NCI-H748 (cell line): ENCODE data around the gene CCDC9B.
A peak's percentile ranks its signal among the peaks of the same experiment; 100 is the strongest.

ENCODE experiments used
- DNase-seq: peaks from one replicate; lab custom pipeline; 2025; ENCODE audit not compliant: unreplicated experiment; lab: John Stamatoyannopoulos, UW

The CCDC9B gene

GRCh38 chr15:40293006-40293405, 47.7 kb downstream of the CCDC9B start:
- DNase-seq: no peak

- DNase-seq: no peak
These were observed 48.5 kb downstream of the CCDC9B start for GRCh38 chr15:40292246-40292645.

GRCh38 chr15:40290918-40291574, 49.7 kb downstream of the CCDC9B start:
- peak; percentile 67 for DNase-seq

- DNase-seq: no peak
These were observed 50.2 kb downstream of the CCDC9B start for GRCh38 chr15:40290545-40290917.

- no peak for DNase-seq
These were observed 51.5 kb downstream of the CCDC9B start for GRCh38 chr15:40289140-40289775.

- DNase-seq: no peak
These were observed 52.8 kb downstream of the CCDC9B start for GRCh38 chr15:40287968-40288367.

GRCh38 chr15:40287505-40287904, 53.2 kb downstream of the CCDC9B start:
- no peak for DNase-seq

- DNase-seq: no peak
These were observed 53.9 kb downstream of the CCDC9B start for GRCh38 chr15:40286794-40287193.

GRCh38 chr15:40286061-40286532, 54.6 kb downstream of the CCDC9B start:
- no peak for DNase-seq

- no peak for DNase-seq
These were observed 55.2 kb downstream of the CCDC9B start for GRCh38 chr15:40285554-40286011.

- no peak for DNase-seq
These were observed 55.6 kb downstream of the CCDC9B start for GRCh38 chr15:40285151-40285550.

GRCh38 chr15:40283615-40284300, 57.0 kb downstream of the CCDC9B start:
- peak; percentile 24 for DNase-seq

GRCh38 chr15:40282869-40283614, 57.7 kb downstream of the CCDC9B start, which contains the start of gene ANKRD63:
TSS of gene ANKRD63 (minus strand) at chr15:40283064. CDS start at chr15:40282586, 478 bp downstream.
- DNase-seq: peak; percentile 32

GRCh38 chr15:40282147-40282868, 58.4 kb downstream of the CCDC9B start:
- DNase-seq: peak; percentile 56

GRCh38 chr15:40281801-40282146, 59.0 kb downstream of the CCDC9B start:
- DNase-seq: no peak
